ENCODE results near the gene ZNF730.

DNA sequence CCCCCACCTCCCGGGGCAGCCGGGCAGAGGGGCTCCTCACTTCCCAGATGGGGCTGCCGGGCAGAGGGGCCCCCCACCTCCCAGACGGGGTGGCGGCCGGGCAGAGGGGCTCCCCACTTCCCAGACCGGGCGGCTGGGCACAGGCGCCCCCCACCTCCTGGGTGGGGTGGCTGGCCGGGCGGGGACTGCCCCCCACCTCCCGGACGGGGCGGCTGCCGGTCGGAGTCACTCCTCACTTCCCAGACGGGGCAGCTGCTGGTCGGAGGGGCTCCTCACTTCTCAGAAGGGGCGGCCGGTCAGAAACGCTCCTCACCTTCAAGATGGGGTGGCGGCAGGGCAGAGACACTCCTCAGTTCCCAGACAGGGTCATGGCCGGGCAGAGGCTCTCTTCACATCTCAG is 43.9 kb downstream of the ZNF730 start:
- TF ChIP-seq, protein P1, sequence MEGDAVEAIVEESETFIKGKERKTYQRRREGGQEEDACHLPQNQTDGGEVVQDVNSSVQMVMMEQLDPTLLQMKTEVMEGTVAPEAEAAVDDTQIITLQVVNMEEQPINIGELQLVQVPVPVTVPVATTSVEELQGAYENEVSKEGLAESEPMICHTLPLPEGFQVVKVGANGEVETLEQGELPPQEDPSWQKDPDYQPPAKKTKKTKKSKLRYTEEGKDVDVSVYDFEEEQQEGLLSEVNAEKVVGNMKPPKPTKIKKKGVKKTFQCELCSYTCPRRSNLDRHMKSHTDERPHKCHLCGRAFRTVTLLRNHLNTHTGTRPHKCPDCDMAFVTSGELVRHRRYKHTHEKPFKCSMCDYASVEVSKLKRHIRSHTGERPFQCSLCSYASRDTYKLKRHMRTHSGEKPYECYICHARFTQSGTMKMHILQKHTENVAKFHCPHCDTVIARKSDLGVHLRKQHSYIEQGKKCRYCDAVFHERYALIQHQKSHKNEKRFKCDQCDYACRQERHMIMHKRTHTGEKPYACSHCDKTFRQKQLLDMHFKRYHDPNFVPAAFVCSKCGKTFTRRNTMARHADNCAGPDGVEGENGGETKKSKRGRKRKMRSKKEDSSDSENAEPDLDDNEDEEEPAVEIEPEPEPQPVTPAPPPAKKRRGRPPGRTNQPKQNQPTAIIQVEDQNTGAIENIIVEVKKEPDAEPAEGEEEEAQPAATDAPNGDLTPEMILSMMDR (IDR thresholded peaks at IDR 0.05), result no peak
- TF ChIP-seq POLR2A (IDR thresholded peaks at IDR 0.05), result no peak
- TF ChIP-seq EP300 (IDR thresholded peaks at IDR 0.05), result no peak
